Measurements from ENCODE around the gene DTD2. TPM values are rescaled to one million over a fixed set of nuclear protein-coding genes. Genes with fewer than 3 reads are reported as not detected.

DTD2 gene
- total RNA-seq, 1 experiment from 2014 or later = 14.8 TPM

GRCh38 chr14:31405599-31406232 is 51.6 kb downstream of the DTD2 start:
- H3K27ac ChIP-seq (ENCODE audit: insufficient read length, low read depth, low read length) = no peak overlapping the region
- H3K23me2 ChIP-seq (ENCODE audit: insufficient read length, low read depth, low read length, poor library complexity, severe bottlenecking) = no peaks in the 10 kb centered on the region
- H3K36me3 Mint-ChIP-seq (ENCODE audit: insufficient read depth in 1 of 3, low read depth in 3 of 3) = peaks cover 5 to 7% (median 6%) of the 10 kb centered on the region in 3 experiments; a peak in 6 of 7 replicates
- H4K20me1 ChIP-seq (ENCODE audit: control insufficient read depth, insufficient read depth, insufficient read length) = no peaks in the 10 kb centered on the region
- no peak overlapping the region for H4K8ac ChIP-seq (replicated peaks; ENCODE audit: insufficient read length, low read depth, low read length)
- no peaks in the 10 kb centered on the region for H3K9me3 ChIP-seq (ENCODE audit: control insufficient read depth, low read depth, low read length)
- no peak overlapping the region for H4K91ac ChIP-seq (ENCODE audit: insufficient read length, low read depth, low read length)
- H3K18ac ChIP-seq (ENCODE audit: insufficient read length, low read depth, low read length) = no peak overlapping the region
- 0 out of 2 replicates have a peak, but pooled peaks cover 2% of the 10 kb centered on the region for H3K79me2 ChIP-seq (ENCODE audit: insufficient read depth, low read length)
- H3K14ac ChIP-seq (ENCODE audit: insufficient read depth, low read length) = no peak overlapping the region
- no peak overlapping the region for H3K9ac ChIP-seq (ENCODE audit: extremely low read depth, insufficient read length, low read length)
- no peak overlapping the region for H3K4me2 ChIP-seq (ENCODE audit: insufficient read depth, insufficient read length, low read length)
- no peak overlapping the region for H3K4ac ChIP-seq (ENCODE audit: low read depth, low read length)
- H3T11ph ChIP-seq (ENCODE audit: low read length) = no peak overlapping the region
- H3K4me1 ChIP-seq (ENCODE audit: insufficient read depth, low read length) = no peaks in the 10 kb centered on the region; the same call in 1 of the 2 replicates
- H3K9me3 Mint-ChIP-seq = no peaks in the 10 kb centered on the region
- no peaks in the 10 kb centered on the region for H3K27me3 ChIP-seq (ENCODE audit: insufficient read depth, low read length)
- no peak for DNase-seq
- H3K27me3 Mint-ChIP-seq (ENCODE audit: low read depth) = no peaks in the 10 kb centered on the region
- no peak overlapping the region for H3K4me3 Mint-ChIP-seq
- no peak overlapping the region for H2BK12ac ChIP-seq (ENCODE audit: insufficient read length, low read depth, low read length)
- no peak for TF ChIP-seq CTCF (conservative IDR thresholded peaks at IDR 0.05)
- no peak overlapping the region for H2BK5ac ChIP-seq (ENCODE audit: insufficient read length, low read length)
- H2BK20ac ChIP-seq (ENCODE audit: low read depth, low read length, poor library complexity, severe bottlenecking) = no peak overlapping the region
- no peak overlapping the region for H3K56ac ChIP-seq (ENCODE audit: insufficient read length, low read depth, low read length)
- no peak overlapping the region for H2BK120ac ChIP-seq (ENCODE audit: low read depth, low read length, poor library complexity, severe bottlenecking)
- H3K4me1 Mint-ChIP-seq = peaks cover 2 to 6% of the 10 kb centered on the region in 2 experiments; a peak in 2 of 4 replicates
- peaks cover 3% of the 10 kb centered on the region for H3K79me1 ChIP-seq (ENCODE audit: insufficient read depth, low read depth, low read length, poor library complexity, severe bottlenecking)
- no peak overlapping the region for H2AK5ac ChIP-seq (ENCODE audit: insufficient read length, low read length)
- H2BK15ac ChIP-seq (ENCODE audit: low read depth, low read length) = no peak overlapping the region
- WGBS (ENCODE audit: extremely low coverage, insufficient read length, low lambda C conversion rate) = no CpG with 5 or more reads among the region's 4 CpGs
- H4K5ac ChIP-seq (ENCODE audit: insufficient read length, low read depth, low read length) = no peak overlapping the region
- no peak overlapping the region for H3K27ac Mint-ChIP-seq
- no peak overlapping the region for H2AFZ ChIP-seq (ENCODE audit: low read length)
- no peak overlapping the region for H3K23ac ChIP-seq (ENCODE audit: insufficient read length, low read depth, low read length)

Measured in H9 (cell line).